ENCODE measurements around the gene ZNF322.
"Not testable (repeated sequence)": the region's sequence is repeated elsewhere in the genome, so short reads cannot be mapped to it uniquely, and the experiment has no call there.

ZNF322 gene

DNA sequence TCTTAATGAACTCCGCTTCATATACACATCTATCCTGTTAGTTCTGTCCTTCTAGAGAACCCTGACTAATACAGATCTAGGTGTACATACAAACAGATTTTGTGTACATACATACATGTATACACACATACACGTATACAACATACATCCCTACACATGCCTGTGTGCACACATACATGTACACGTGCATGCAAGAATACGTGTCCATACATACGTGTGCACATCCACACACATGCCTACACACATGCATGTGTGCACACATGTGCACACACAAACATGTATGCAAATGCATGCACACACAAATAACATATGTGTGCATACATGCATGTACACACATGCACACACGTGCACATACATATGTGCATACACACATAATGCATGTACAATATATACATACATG, 10.5 kb upstream of the ZNF322 start:
- not testable (repeated sequence) for H3K79me2 ChIP-seq; H3K4me1 ChIP-seq; H2AFZ ChIP-seq; H3K4me3 ChIP-seq (ENCODE audit: low read depth, low read length); H3K4me2 ChIP-seq (ENCODE audit: low read length); H3K9ac ChIP-seq; H3K9me3 ChIP-seq (ENCODE audit: control insufficient read depth, low read length); H3K27me3 ChIP-seq (ENCODE audit: control insufficient read depth, insufficient read depth, low read length); H3K36me3 ChIP-seq (ENCODE audit: control insufficient read depth, insufficient read depth, low read length); H3K27ac ChIP-seq

- peak overlapping the region; percentile 93 for H2AFZ ChIP-seq
- H3K9ac ChIP-seq: peak overlapping the region; percentile 4
- H3K36me3 ChIP-seq (ENCODE audit: control insufficient read depth, insufficient read depth, low read length): no peaks in the 10 kb centered on the region
- TF ChIP-seq, protein P1, sequence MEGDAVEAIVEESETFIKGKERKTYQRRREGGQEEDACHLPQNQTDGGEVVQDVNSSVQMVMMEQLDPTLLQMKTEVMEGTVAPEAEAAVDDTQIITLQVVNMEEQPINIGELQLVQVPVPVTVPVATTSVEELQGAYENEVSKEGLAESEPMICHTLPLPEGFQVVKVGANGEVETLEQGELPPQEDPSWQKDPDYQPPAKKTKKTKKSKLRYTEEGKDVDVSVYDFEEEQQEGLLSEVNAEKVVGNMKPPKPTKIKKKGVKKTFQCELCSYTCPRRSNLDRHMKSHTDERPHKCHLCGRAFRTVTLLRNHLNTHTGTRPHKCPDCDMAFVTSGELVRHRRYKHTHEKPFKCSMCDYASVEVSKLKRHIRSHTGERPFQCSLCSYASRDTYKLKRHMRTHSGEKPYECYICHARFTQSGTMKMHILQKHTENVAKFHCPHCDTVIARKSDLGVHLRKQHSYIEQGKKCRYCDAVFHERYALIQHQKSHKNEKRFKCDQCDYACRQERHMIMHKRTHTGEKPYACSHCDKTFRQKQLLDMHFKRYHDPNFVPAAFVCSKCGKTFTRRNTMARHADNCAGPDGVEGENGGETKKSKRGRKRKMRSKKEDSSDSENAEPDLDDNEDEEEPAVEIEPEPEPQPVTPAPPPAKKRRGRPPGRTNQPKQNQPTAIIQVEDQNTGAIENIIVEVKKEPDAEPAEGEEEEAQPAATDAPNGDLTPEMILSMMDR (IDR thresholded peaks at IDR 0.05): no peak
- H3K9me3 ChIP-seq (ENCODE audit: control insufficient read depth, low read length): no peaks in the 10 kb centered on the region
- H3K4me3 ChIP-seq (ENCODE audit: low read depth, low read length): peak overlapping the region; percentile 96
- H3K27ac ChIP-seq: peak overlapping the region; percentile 75
- H3K79me2 ChIP-seq: peaks cover 12% of the 10 kb centered on the region
- H3K4me2 ChIP-seq (ENCODE audit: low read length): peak overlapping the region; percentile 100
- H3K27me3 ChIP-seq (ENCODE audit: control insufficient read depth, insufficient read depth, low read length): no peaks in the 10 kb centered on the region
- H3K4me1 ChIP-seq: no peaks in the 10 kb centered on the region
These were observed 435 bp upstream of the ZNF322 start for GRCh38 chr6:26660000-26660361.

DNA sequence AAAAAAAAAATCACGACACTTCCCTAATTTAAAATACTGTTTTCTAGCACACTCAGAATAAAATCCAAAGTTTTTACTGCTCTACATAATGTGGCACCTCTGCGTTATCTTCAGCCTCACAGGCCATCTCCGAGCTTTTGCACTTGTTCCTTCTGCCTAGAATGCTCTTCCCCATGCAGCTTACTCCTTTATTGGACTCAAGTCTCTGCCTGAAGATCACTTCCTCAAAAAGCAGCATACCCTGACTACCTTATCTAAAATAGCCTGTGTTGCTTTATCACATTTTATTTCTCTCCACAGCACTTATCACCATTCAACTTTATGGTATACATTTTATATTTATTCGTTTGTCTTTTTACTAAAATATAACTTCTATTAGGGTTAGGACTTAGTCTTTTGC, 2.3 kb downstream of the ZNF322 start:
- no peak overlapping the region for H3K4me2 ChIP-seq (ENCODE audit: low read length)

DNA sequence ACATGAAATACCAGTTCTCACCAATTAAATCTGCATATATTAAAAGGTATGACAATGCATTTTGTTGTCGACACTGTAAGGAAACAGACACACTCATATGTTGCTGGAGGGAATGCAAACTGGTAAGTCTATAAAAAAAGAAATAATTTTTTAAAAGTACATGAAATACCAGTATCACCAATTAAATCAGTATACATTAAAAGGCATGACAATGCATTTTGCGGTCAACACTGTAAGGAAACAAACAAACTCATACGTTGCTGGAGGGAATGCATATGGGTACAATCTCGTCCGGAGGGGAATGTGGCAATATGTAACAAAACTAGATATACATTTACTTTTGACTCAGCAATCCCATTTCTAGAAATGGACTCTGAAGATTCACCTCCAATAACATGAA, 6.5 kb downstream of the ZNF322 start:
- H2AFZ ChIP-seq: no peak overlapping the region
- no peaks in the 10 kb centered on the region for H3K36me3 ChIP-seq (ENCODE audit: control insufficient read depth, insufficient read depth, low read length)
- H3K79me2 ChIP-seq: peaks cover 13% of the 10 kb centered on the region
- no peaks in the 10 kb centered on the region for H3K27me3 ChIP-seq (ENCODE audit: control insufficient read depth, insufficient read depth, low read length)
- H3K27ac ChIP-seq: no peak overlapping the region
- TF ChIP-seq, protein P1 (IDR thresholded peaks at IDR 0.05): no peak
- H3K4me3 ChIP-seq (ENCODE audit: low read depth, low read length): no peak overlapping the region
- H3K9me3 ChIP-seq (ENCODE audit: control insufficient read depth, low read length): no peaks in the 10 kb centered on the region
- no peak overlapping the region for H3K9ac ChIP-seq
- no peak overlapping the region for H3K4me2 ChIP-seq (ENCODE audit: low read length)
- no peaks in the 10 kb centered on the region for H3K4me1 ChIP-seq

More for the DNA sequence above, 2.3 kb downstream of the ZNF322 start:
- Histone ChIP-seq H3K4me3 (ENCODE audit: low read depth, low read length) (no peak overlapping the region), H3K9me3 (ENCODE audit: control insufficient read depth, low read length) (no peaks in the 10 kb centered on the region), H3K27ac (no peak overlapping the region), H3K79me2 (peaks cover 12% of the 10 kb centered on the region), H3K36me3 (ENCODE audit: control insufficient read depth, insufficient read depth, low read length) (no peaks in the 10 kb centered on the region), H3K4me1 (no peaks in the 10 kb centered on the region), H3K27me3 (ENCODE audit: control insufficient read depth, insufficient read depth, low read length) (no peaks in the 10 kb centered on the region), H3K9ac (no peak overlapping the region), H2AFZ (no peak overlapping the region)
- TF ChIP-seq, protein P1 (IDR thresholded peaks at IDR 0.05): no peak

GRCh38 chr6:26651133-26651781, 8.3 kb downstream of the ZNF322 start:
- TF ChIP-seq, protein P1 (IDR thresholded peaks at IDR 0.05): no peak
- H3K9me3 ChIP-seq (ENCODE audit: control insufficient read depth, low read length): no peaks in the 10 kb centered on the region
- H3K4me1 ChIP-seq: no peaks in the 10 kb centered on the region
- no peak overlapping the region for H3K9ac ChIP-seq
- no peaks in the 10 kb centered on the region for H3K27me3 ChIP-seq (ENCODE audit: control insufficient read depth, insufficient read depth, low read length)
- H3K4me3 ChIP-seq (ENCODE audit: low read depth, low read length): no peak overlapping the region
- H3K36me3 ChIP-seq (ENCODE audit: control insufficient read depth, insufficient read depth, low read length): no peaks in the 10 kb centered on the region
- H3K4me2 ChIP-seq (ENCODE audit: low read length): no peak overlapping the region
- H3K79me2 ChIP-seq: peaks cover 11% of the 10 kb centered on the region
- no peak overlapping the region for H3K27ac ChIP-seq
- H2AFZ ChIP-seq: no peak overlapping the region
